Glomerular visceral epithelial cell (primary cell): ENCODE data around the gene L3MBTL4.
"Not testable (repeated sequence)": the region's sequence is repeated elsewhere in the genome, so short reads cannot be mapped to it uniquely, and the experiment has no call there.

ENCODE experiments used
- DNase-seq: peaks from one replicate; pipeline ENCODE4 v3.0.0-alpha.2; 2016; ENCODE audit errors: extremely low spot score

The L3MBTL4 gene

GRCh38 chr18:6107794-6108193 lies 306.9 kb downstream of the L3MBTL4 start:
- no peak for DNase-seq

- DNase-seq = no peak
Observed at GRCh38 chr18:6106091-6106685, 308.5 kb downstream of the L3MBTL4 start.

DNA sequence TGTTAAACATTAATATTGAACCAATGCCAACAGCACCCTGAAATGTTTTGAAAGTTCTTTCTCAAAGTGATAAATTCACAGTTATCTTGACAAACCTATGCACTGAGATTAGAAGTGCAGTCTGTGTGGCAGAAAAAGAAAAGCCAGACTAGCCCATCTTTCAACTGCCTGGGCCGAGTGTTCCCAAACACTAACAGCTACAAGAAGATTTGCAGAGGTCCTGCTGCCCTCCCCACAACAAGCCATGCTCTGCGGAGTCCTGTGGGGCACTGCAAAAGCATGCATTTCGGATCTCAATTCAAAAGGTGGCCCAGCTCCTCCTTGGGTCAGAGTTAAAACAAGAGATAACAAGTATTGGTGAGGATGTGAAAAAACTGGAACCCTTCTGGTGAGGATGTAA lies 311.0 kb downstream of the L3MBTL4 start:
- no peak for DNase-seq

DNA sequence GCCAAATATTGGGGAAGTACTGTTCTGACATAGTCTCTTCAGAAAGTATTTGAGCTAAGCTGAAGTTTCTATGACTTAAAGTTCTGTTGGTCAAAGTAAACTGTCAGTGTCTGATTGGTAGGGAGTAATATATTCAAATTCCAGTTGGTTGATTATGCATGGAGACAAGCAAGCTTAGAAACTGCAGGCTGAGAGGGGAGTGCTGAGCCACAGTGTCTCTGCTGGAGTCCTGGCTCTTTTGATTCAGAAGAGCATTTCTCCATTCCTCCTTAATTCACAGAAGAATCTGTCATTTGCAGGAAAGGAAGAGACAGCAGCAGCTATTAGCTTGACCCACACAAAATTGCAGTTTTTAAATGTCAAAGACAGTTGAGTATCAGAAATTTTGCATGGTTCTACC lies 318.0 kb downstream of the L3MBTL4 start:
- no peak for DNase-seq

DNA sequence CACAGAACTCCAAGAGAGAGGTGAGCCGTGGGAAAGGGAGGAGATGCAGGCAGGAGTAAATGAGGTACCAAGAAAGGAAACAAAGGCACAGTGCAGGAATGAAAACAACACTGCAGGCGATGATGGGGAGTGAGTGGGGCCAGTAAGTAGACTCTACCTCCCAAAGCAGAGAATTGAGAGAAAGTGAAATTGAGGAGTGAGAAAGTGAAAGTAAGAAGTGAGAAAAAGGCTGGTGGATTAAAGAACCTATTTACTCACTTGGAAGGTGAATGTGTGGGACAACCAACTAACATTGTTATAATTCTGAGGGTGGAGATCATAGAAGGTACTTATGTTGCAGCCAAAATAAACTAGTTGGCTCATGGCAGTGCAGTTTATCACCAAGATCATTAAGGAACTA lies 326.3 kb downstream of the L3MBTL4 start:
- DNase-seq = no peak

DNA sequence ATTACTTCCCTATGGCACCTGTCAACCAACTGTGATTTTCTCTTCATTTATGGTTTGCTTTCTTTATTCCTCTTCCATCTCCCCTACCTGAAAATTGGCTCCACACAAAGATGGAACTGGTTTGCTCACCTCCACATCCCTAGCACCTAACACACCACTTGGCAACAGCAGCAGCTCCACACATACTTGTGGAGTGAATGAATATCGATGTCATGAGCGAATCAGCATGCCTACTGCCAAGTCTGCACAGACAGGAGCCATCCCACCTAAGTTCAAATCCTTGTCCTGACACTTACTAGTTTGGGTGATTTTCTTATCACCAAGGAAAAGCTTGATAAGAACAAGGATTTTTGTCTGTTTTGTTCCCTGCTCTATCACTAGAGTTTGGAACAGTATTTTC lies 328.0 kb downstream of the L3MBTL4 start:
- DNase-seq = no peak

- DNase-seq = no peak
Observed at GRCh38 chr18:6079406-6079805, 335.3 kb downstream of the L3MBTL4 start.

- no peak for DNase-seq
Observed at GRCh38 chr18:6078877-6079276, 335.8 kb downstream of the L3MBTL4 start.

DNA sequence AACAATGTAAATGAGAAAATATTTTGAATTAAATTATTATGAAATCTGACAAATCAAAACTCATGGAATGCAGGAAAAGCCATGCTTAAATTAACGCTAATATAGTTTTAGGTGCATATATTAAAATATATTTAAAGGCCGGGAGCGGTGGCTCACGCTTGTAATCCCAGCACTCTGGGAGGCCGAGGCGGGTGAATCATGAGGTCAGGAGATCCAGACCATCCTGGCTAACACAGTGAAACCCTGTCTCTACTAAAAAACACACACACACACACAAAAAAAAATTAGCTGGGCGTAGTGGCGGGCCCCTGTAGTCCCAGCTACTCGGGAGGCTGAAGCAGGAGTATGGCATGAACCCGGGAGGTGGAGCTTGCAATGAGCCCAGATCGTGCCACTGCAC lies 342.3 kb downstream of the L3MBTL4 start:
- DNase-seq = not testable (repeated sequence)

DNA sequence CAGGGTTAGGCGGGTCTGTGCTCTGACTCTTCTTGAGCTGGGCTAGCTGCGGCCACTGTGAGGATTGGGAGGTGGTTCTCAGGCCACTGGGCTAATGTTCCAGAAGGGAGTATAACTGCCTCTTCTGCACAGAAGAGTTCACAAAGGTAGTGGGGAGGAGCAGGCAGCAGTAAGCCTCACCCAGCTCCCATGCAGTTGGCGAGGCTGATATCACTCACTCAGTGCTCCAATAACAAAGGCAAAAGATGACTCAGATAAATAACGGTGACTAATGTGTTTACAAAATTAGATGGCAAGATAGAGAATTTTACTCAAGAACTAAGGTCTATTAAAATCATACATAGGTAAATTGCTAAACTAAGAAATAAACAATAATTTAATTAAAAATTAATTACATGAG lies 345.2 kb downstream of the L3MBTL4 start:
- DNase-seq = no peak

GRCh38 chr18:6069103-6069502 lies 345.6 kb downstream of the L3MBTL4 start:
- DNase-seq = no peak

GRCh38 chr18:6060149-6060548 lies 354.6 kb downstream of the L3MBTL4 start:
- DNase-seq = no peak

GRCh38 chr18:6059551-6059950 lies 355.2 kb downstream of the L3MBTL4 start:
- no peak for DNase-seq

DNA sequence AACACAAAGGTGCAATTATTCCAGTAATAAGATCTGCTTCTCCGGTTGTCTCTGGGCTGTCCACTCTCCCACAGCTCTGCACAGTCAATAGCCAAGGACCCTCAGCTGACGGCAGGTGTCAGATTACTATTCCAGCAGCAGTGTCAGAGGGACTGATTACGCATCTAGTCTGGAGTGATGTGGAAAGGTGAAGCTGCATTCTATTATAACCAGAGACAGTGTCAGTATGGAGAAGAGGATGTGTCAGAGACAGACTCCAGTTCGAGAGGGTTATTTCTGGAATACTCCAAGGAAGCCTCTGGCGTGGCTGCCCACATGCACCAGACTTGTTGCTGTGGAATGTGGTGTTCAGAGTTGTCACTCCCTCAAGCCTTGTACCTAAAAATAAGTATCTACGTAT lies 355.8 kb downstream of the L3MBTL4 start:
- no peak for DNase-seq

DNA sequence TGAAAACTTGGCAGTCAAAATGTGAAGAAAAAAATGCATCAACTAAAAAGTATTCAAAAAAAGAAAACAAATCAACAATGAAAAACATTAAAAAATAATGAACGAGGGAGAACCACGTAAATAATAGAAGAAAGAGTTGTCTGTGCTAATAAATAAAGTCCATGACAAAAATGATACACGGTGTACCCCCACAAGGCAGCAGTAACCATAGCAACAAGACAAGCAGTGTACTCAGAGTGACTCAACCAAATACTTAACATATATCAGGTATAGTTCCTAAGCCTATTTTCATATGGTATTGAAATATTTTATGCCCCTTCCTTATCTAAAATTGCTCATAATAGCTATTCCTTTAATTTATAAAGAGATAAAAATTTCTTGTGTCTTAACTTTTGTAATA lies 357.1 kb downstream of the L3MBTL4 start:
- DNase-seq = no peak

- peak; percentile 22 for DNase-seq
Observed at GRCh38 chr18:6056171-6056910, 358.4 kb downstream of the L3MBTL4 start.

- peak; percentile 20 for DNase-seq
Observed at GRCh38 chr18:6055711-6056110, 359.0 kb downstream of the L3MBTL4 start.

DNA sequence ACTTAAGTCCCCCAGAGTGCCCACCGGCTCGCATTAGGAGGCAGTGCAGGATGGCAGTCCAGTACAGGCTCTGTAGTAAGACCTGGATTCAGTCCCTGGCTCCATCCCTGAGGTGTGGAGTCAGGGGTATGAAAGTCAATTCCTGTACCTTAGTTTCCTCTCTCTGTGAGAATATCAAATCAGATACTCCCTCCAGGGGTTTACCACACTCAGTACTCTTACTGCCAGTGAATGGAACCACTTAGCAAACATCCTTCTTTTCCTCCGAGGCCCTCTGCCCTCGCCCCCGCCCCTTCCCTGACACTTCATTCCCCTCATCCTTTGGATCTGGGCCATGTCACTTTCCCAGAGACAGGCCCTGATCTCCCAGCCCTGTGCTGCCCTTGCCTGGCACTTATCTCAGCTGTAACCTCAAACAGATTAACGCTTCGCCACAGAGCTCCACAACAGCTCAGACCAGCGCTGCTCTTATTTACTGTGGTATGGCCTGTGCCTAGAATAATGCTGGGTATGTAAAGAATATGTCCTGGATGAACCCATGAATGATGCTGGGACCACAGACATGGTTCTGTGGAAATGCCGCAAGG lies 360.4 kb downstream of the L3MBTL4 start:
- no peak for DNase-seq

DNA sequence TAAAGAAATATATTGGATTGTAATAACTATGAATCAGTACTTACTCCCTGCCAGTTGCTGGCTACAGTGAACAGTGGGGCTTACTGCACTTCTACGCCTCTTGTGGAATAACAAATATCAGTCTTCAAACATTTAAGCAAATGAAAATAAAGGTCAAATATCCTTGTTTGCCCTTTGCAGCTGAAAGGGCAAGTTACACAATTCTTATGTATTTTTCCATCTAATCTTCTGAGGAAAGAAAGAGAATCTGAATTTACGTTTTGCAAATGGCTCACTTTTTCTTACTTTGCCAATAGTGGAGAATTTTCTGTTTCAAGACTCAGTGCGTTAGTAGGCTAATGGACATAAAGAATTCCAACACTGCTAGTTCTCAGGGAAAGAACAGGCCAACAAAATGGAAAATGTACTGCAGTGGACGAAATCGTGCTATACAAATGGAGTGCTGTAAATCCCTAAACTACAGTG lies 362.2 kb downstream of the L3MBTL4 start:
- no peak for DNase-seq

DNA sequence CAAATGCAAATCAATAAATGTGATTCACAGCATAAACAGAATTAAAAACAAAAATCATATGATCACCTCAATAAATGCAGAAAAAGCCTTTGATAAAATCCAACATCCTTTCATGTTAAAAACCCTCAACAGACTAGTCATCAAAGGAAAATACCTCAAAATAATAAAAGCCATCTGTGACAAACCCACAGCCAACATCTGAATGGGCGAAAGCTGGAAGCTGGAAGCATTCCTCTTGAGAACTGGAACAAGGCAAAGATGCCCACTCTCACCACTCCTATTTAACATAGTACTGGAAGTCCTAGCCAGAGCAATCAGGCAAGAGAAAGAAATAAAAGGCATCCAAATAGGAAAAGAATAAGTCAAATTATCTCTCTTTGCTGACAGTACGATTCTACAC lies 367.1 kb downstream of the L3MBTL4 start:
- not testable (repeated sequence) for DNase-seq

DNA sequence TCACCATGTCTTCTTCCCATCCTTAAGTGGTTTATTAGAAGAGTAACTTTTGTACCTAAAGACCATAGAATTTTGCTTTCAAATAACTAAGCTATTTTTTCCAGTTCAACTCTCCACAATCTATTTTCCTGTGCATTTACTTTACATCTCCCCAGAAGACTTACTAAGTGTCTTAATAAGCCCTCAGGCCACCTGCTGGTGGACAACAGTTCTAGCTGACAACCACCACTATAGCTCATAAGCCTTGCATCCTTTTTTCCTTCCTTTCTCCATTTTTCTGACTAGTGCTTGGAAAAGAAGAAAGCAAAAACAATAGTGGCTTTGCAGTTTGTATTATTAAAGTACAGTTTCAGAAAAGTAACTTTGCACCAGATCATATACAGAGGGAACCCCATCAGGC lies 369.9 kb downstream of the L3MBTL4 start:
- DNase-seq = no peak

DNA sequence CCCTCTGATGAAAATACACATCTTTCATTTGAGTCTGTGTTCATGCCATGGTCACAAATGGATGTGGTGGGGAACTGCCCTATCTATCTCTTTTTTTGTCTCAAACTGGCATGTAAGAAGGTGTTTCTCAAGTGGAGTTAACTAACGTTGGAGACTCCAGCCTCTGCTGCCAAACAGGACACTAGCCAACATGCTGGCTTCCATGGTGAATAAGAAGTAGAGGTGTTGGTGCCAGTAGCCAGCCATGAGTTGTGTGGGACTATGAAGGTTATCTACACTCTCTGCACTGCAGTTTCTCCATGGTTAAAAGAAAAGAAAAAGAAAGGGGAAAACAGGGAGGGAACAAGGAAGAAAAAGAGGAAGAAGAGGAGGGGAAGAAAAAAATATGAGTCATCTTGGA lies 370.4 kb downstream of the L3MBTL4 start:
- DNase-seq = no peak

DNA sequence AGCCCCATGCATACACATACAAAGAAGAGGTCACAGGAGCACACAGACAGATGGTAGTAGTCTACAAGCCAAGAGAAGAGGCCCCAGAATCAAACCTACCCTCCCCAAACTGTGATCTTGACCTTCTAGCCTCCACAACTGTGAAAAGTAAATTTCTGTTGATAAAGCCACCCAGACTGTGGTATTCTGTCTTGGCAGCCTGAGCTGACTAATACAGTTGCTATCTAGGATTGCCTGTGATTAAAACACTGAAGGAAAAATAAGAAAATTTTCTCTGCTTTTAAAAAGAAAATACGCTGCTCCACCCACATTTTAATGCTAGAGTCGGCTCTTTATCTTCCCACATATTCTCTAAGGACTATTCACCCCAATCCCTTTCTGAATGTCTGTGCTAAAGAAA lies 375.7 kb downstream of the L3MBTL4 start:
- no peak for DNase-seq
